DMS79 treated with DMSO at 0.1 percent for 48 hours (cell line): Measurements from ENCODE around the gene CLDN9.
A peak's percentile ranks its signal among the peaks of the same experiment; 100 is the strongest.
"Not testable (repeated sequence)": the region's sequence is repeated elsewhere in the genome, so short reads cannot be mapped to it uniquely, and the experiment has no call there.

Experiments
- DNase-seq: peaks from one replicate; lab custom pipeline; 2025; lab: John Stamatoyannopoulos, UW

The CLDN9 gene

GRCh38 chr16:3032624-3033023 is 19.9 kb downstream of the CLDN9 start:
- DNase-seq, result no peak

- DNase-seq, result no peak
Measured at GRCh38 chr16:3035289-3035971, 22.7 kb downstream of the CLDN9 start.

- DNase-seq, result no peak
Measured at GRCh38 chr16:3035972-3036725, 23.4 kb downstream of the CLDN9 start.

- DNase-seq, result no peak
Measured at GRCh38 chr16:3036726-3037315, 24.1 kb downstream of the CLDN9 start, which contains the start of gene BICDL2. BICDL2 (minus strand) TSS chr16:3036944; CDS start chr16:3035496, 1,448 bp downstream.

GRCh38 chr16:3038256-3038655 is 25.5 kb downstream of the CLDN9 start:
- peak; percentile 60 for DNase-seq

GRCh38 chr16:3038896-3039295 is 26.2 kb downstream of the CLDN9 start:
- DNase-seq, result no peak

GRCh38 chr16:3042376-3042775 is 29.7 kb downstream of the CLDN9 start:
- no peak for DNase-seq

GRCh38 chr16:3044708-3045107 is 32.0 kb downstream of the CLDN9 start:
- no peak for DNase-seq

GRCh38 chr16:3045758-3046640 is 33.3 kb downstream of the CLDN9 start, which contains the start of gene MMP25:
MMP25 (plus strand) TSS chr16:3046561; CDS start chr16:3046918, 357 bp downstream.
- DNase-seq, result no peak

- no peak for DNase-seq
Measured at GRCh38 chr16:3046641-3047386, 34.1 kb downstream of the CLDN9 start.

- DNase-seq, result no peak
Measured at GRCh38 chr16:3047387-3047720, 34.6 kb downstream of the CLDN9 start.

- DNase-seq, result no peak
Measured at GRCh38 chr16:3049921-3050481, 37.3 kb downstream of the CLDN9 start.

- DNase-seq, result no peak
Measured at GRCh38 chr16:3050487-3050886, 37.8 kb downstream of the CLDN9 start.

GRCh38 chr16:3051009-3051408 is 38.3 kb downstream of the CLDN9 start:
- no peak for DNase-seq

- DNase-seq, result no peak
Measured at GRCh38 chr16:3051494-3051893, 38.8 kb downstream of the CLDN9 start.

GRCh38 chr16:3052571-3053329 is 40.0 kb downstream of the CLDN9 start:
- not testable (repeated sequence) for DNase-seq

- not testable (repeated sequence) for DNase-seq
Measured at GRCh38 chr16:3053330-3053710, 40.6 kb downstream of the CLDN9 start.

- no peak for DNase-seq
Measured at GRCh38 chr16:3054965-3055733, 42.4 kb downstream of the CLDN9 start.

- DNase-seq, result not testable (repeated sequence)
Measured at GRCh38 chr16:3055734-3056115, 43.0 kb downstream of the CLDN9 start.
